WTC11 (cell line): ENCODE measurements around the gene MRPL47. TPM values are rescaled to one million over a fixed set of nuclear protein-coding genes. Genes with fewer than 3 reads are reported as not detected.

Experiments
- ATAC-seq: fragments of 200-7000 bp; cut with Tn5 transposase; 2 replicates; pipeline ENCODE4 v1.10.0; 2021; ENCODE audit warnings: mild to moderate bottlenecking, moderate library complexity
- CTCF ChIA-PET: fragments of 300-600 bp; sonication (Branson Sonifier 250); formaldehyde crosslinking; loops from one replicate; lab custom pipeline; 2021; ENCODE audit warnings: antibody characterized with exemption; lab: Charles Lee
- POLR2A ChIA-PET: fragments of 350-600 bp; sonication (Branson Sonifier 250); formaldehyde crosslinking; loops from one replicate; lab custom pipeline; 2021; ENCODE audit warnings: antibody characterized with exemption; lab: Charles Lee
- DNase-seq: peaks from one replicate; pipeline ENCODE4 v3.0.0; 2021; ENCODE audit warnings: low spot score
- H3K27ac Mint-ChIP-seq: 2 replicates; pipeline ENCODE4 v1.8.0; 2021; ENCODE audit warnings: mixed read lengths
- H3K27me3 Mint-ChIP-seq: 2 replicates; pipeline ENCODE4 v1.8.0; 2021; ENCODE audit warnings: low read depth, mild to moderate bottlenecking, moderate library complexity, mixed read lengths
- H3K36me3 Mint-ChIP-seq: 2 replicates; pipeline ENCODE4 v1.8.0; 2021; ENCODE audit warnings: mixed read lengths
- H3K4me1 Mint-ChIP-seq: 2 replicates; pipeline ENCODE4 v1.8.0; 2022; ENCODE audit warnings: mixed read lengths
- H3K4me3 Mint-ChIP-seq: 2 replicates; pipeline ENCODE4 v1.8.0; 2021; ENCODE audit warnings: mild to moderate bottlenecking, moderate library complexity, mixed read lengths
- H3K9me3 Mint-ChIP-seq: 2 replicates; pipeline ENCODE4 v1.8.0; 2021; ENCODE audit warnings: mixed read lengths
- ATF1 ChIP-seq: sonication (generic); formaldehyde crosslinking; IDR thresholded peaks from 2 replicates; pipeline ENCODE4 v1.8.1; 2023; ENCODE audit warnings: mild to moderate bottlenecking, moderate library complexity, missing genetic modification reagents
- CREM ChIP-seq: sonication (generic); formaldehyde crosslinking; IDR thresholded peaks from 2 replicates; pipeline ENCODE4 v1.8.1; 2022; ENCODE audit warnings: mild to moderate bottlenecking, missing genetic modification reagents, moderate library complexity
- ETV6 ChIP-seq: sonication (generic); formaldehyde crosslinking; IDR thresholded peaks from 2 replicates; pipeline ENCODE4 v1.8.1; 2022; ENCODE audit warnings: mild to moderate bottlenecking, missing genetic modification reagents
- FOXK1 ChIP-seq: sonication (generic); formaldehyde crosslinking; IDR thresholded peaks from 2 replicates; pipeline ENCODE4 v1.8.0; 2022; ENCODE audit warnings: mild to moderate bottlenecking, moderate library complexity, missing genetic modification reagents
- GABPB1 ChIP-seq: sonication (generic); formaldehyde crosslinking; IDR thresholded peaks from 2 replicates; pipeline ENCODE4 v1.8.1; 2023; ENCODE audit warnings: mild to moderate bottlenecking, missing genetic modification reagents
- GRHL2 ChIP-seq: fragments of 250-450 bp; sonication (Bioruptor Pico); IDR thresholded peaks from 2 replicates; pipeline ENCODE4 v1.8.0; 2022; ENCODE audit warnings: mild to moderate bottlenecking, moderate library complexity; ENCODE audit not compliant: insufficient replicate concordance, severe bottlenecking
- IRF2 ChIP-seq: sonication (generic); formaldehyde crosslinking; IDR thresholded peaks from 2 replicates; pipeline ENCODE4 v1.8.0; 2022; ENCODE audit warnings: low read depth, missing genetic modification reagents, borderline replicate concordance
- NFATC4 ChIP-seq: fragments of 250-450 bp; sonication (Bioruptor Pico); IDR thresholded peaks from 2 replicates; pipeline ENCODE4 v1.9.0; 2021; ENCODE audit warnings: mild to moderate bottlenecking
- OVOL2 ChIP-seq: fragments of 250-450 bp; sonication (Bioruptor Pico); IDR thresholded peaks from 2 replicates; pipeline ENCODE4 v1.9.0; 2021; ENCODE audit warnings: mild to moderate bottlenecking, borderline replicate concordance
- TEAD4 ChIP-seq: sonication (generic); formaldehyde crosslinking; IDR thresholded peaks from 2 replicates; pipeline ENCODE4 v1.8.0; 2022; ENCODE audit warnings: mild to moderate bottlenecking, missing genetic modification reagents
- ZBTB21 ChIP-seq: sonication (generic); formaldehyde crosslinking; IDR thresholded peaks from 2 replicates; pipeline ENCODE4 v1.8.1; 2023; ENCODE audit warnings: mild to moderate bottlenecking, missing genetic modification reagents, borderline replicate concordance
- ZNF317 ChIP-seq: sonication (generic); formaldehyde crosslinking; IDR thresholded peaks from 2 replicates; pipeline ENCODE4 v1.8.1; 2023; ENCODE audit warnings: low read depth, mild to moderate bottlenecking, moderate library complexity, missing genetic modification reagents, borderline replicate concordance
- ZNF416 ChIP-seq: fragments of 250-450 bp; sonication (Bioruptor Pico); IDR thresholded peaks from 2 replicates; pipeline ENCODE4 v1.9.0; 2021; ENCODE audit warnings: mild to moderate bottlenecking, inconsistent platforms
- ZNF671 ChIP-seq: fragments of 250-450 bp; sonication (Bioruptor Pico); IDR thresholded peaks from 2 replicates; pipeline ENCODE4 v1.8.0; 2021; ENCODE audit warnings: mild to moderate bottlenecking
- total RNA-seq: library from RNA; stranded (reverse); gene quantifications from 3 replicates; pipeline ENCODE4 v1.2.3, GENCODE V29; 2021
- TF ChIP-seq, protein P1 (sequence below): sonication (generic); formaldehyde crosslinking; IDR thresholded peaks from 2 replicates; pipeline ENCODE4 v1.8.1; 2022; ENCODE audit warnings: missing genetic modification reagents, borderline replicate concordance
- TF ChIP-seq, protein P2 (sequence below): sonication (generic); formaldehyde crosslinking; IDR thresholded peaks from 2 replicates; pipeline ENCODE4 v1.8.1; 2022; ENCODE audit warnings: mild to moderate bottlenecking, moderate library complexity, missing genetic modification reagents
- TF ChIP-seq, protein P3 (sequence below): sonication (generic); formaldehyde crosslinking; IDR thresholded peaks from 2 replicates; pipeline ENCODE4 v1.8.1; 2022; ENCODE audit warnings: low read depth, mild to moderate bottlenecking, moderate library complexity, missing genetic modification reagents, borderline replicate concordance
- TF ChIP-seq, protein P4 (sequence below): fragments of 250-450 bp; sonication (Bioruptor Pico); IDR thresholded peaks from 2 replicates; pipeline ENCODE4 v1.9.0; 2021; ENCODE audit warnings: moderate library complexity, mild to moderate bottlenecking, inconsistent platforms, borderline replicate concordance
- TF ChIP-seq, protein P5 (sequence below): sonication (generic); formaldehyde crosslinking; IDR thresholded peaks from 2 replicates; pipeline ENCODE4 v1.8.1; 2022; ENCODE audit warnings: low read depth, missing genetic modification reagents, borderline replicate concordance
- TF ChIP-seq, protein P6 (sequence below): sonication (generic); formaldehyde crosslinking; IDR thresholded peaks from 2 replicates; pipeline ENCODE4 v1.8.0; 2023; ENCODE audit warnings: mild to moderate bottlenecking, missing genetic modification reagents
- TF ChIP-seq, protein P7 (sequence below): sonication (generic); formaldehyde crosslinking; IDR thresholded peaks from 2 replicates; pipeline ENCODE4 v1.8.0; 2022; ENCODE audit warnings: mild to moderate bottlenecking, missing genetic modification reagents
- TF ChIP-seq, protein P8 (sequence below): sonication (generic); formaldehyde crosslinking; IDR thresholded peaks from 2 replicates; pipeline ENCODE4 v1.8.1; 2023; ENCODE audit warnings: mild to moderate bottlenecking, missing genetic modification reagents

The MRPL47 gene
- total RNA-seq, 1 experiment from 2014 or later: 68.9 TPM

DNA sequence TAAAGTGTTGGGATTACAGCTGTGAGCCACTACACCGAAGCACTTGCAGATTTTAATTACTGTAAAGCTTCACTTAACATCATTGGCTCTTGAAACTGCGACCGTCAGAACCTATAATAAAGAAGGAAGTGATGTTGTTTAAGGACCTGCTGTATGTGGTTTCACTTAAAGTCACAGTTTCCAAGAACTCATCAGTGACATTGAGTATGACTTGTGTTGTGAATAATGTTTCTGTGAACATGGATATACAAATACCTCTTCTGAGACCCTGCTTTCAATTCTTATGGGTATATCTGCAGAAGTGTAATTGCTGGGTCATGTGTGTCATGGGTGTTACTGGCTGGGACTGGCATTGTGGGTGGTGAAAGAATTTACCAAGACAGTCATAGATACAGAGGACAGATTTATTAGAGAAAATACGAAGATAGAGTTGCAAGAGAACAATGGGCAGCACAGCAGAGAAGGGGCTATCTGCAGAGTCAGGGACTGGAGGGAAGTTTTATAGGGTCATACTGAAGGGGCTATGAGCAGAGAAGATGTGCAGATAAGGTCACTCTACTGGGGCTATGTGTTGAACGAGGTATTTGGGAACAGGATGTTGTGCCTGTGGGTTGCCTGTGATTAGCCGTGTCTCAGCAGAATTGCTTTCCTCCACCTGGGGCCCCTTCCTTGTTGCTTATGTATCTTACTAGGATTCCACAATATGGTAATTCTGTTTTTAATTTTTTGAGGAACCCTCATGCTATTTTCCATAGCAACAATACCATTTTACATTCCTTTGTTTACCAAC lies 4.7 kb upstream of the MRPL47 start (continued):
- TF ChIP-seq, protein P1, sequence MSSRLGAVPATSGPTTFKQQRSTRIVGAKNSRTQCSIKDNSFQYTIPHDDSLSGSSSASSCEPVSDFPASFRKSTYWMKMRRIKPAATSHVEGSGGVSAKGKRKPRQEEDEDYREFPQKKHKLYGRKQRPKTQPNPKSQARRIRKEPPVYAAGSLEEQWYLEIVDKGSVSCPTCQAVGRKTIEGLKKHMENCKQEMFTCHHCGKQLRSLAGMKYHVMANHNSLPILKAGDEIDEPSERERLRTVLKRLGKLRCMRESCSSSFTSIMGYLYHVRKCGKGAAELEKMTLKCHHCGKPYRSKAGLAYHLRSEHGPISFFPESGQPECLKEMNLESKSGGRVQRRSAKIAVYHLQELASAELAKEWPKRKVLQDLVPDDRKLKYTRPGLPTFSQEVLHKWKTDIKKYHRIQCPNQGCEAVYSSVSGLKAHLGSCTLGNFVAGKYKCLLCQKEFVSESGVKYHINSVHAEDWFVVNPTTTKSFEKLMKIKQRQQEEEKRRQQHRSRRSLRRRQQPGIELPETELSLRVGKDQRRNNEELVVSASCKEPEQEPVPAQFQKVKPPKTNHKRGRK: no peak
- TF ChIP-seq, protein P2, sequence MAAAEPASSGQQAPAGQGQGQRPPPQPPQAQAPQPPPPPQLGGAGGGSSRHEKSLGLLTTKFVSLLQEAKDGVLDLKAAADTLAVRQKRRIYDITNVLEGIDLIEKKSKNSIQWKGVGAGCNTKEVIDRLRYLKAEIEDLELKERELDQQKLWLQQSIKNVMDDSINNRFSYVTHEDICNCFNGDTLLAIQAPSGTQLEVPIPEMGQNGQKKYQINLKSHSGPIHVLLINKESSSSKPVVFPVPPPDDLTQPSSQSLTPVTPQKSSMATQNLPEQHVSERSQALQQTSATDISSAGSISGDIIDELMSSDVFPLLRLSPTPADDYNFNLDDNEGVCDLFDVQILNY (CRISPR knock-in tag): no peak
- no peak for TF ChIP-seq CREM

DNA sequence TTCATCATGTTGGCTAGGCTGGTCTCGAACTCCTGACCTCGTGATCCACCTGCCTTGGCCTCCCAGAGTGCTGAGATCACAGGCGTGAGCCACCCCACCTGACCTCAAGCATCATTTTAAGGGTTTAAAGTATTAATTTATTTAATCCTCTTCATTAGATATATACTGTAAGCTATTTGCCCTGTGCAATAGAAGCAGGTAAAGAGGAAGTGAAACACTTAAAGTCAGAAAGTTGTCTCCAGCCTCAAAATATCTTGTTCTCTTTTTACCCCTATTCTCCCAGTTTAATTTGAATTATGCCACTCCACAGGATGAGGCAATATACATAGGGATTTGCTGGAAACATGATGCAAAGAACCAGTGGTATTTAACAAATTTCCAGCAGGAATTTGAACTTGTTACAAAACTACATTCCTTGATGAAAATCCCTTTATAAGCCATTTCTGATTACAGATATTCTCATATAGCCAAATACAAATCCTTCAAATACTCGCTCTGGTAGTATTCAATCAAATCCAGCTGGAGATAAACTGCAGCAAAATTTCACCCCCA lies 2.2 kb upstream of the MRPL47 start:
- H3K36me3 Mint-ChIP-seq: peaks cover 13% of the 10 kb centered on the region
- no peak for DNase-seq
- peak overlapping the region; percentile 99 for H3K4me3 Mint-ChIP-seq
- peaks cover 4% of the 10 kb centered on the region for H3K4me1 Mint-ChIP-seq
- H3K27me3 Mint-ChIP-seq: no peaks in the 10 kb centered on the region
- H3K9me3 Mint-ChIP-seq: no peaks in the 10 kb centered on the region
- H3K27ac Mint-ChIP-seq: peak overlapping the region; percentile 22; the same call in 1 of the 2 replicates
- ChIA-PET CTCF (interaction anchor here (0.6 kb wide), 1 partner anchor 459 kb away, joined by 3 read pairs; no protein-coding TSS in a partner anchor), POLR2A (no interaction called here)
- no peak for ATAC-seq
- TF ChIP-seq, protein P3, sequence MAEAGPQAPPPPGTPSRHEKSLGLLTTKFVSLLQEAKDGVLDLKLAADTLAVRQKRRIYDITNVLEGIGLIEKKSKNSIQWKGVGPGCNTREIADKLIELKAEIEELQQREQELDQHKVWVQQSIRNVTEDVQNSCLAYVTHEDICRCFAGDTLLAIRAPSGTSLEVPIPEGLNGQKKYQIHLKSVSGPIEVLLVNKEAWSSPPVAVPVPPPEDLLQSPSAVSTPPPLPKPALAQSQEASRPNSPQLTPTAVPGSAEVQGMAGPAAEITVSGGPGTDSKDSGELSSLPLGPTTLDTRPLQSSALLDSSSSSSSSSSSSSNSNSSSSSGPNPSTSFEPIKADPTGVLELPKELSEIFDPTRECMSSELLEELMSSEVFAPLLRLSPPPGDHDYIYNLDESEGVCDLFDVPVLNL: no peak
- TF ChIP-seq IRF2 (CRISPR knock-in tag) (no peak), ETV6 (CRISPR knock-in tag) (no peak), ZNF671 (CRISPR knock-in tag) (no peak), ATF1 (CRISPR knock-in tag) (no peak), OVOL2 (CRISPR knock-in tag) (no peak), TEAD4 (CRISPR knock-in tag) (no peak), GABPB1 (CRISPR knock-in tag) (no peak), ZNF416 (no peak), NFATC4 (no peak), FOXK1 (no peak), ZBTB21 (CRISPR knock-in tag) (no peak), GRHL2 (no peak), CREM (no peak), ZNF317 (no peak)
- TF ChIP-seq, protein P4, sequence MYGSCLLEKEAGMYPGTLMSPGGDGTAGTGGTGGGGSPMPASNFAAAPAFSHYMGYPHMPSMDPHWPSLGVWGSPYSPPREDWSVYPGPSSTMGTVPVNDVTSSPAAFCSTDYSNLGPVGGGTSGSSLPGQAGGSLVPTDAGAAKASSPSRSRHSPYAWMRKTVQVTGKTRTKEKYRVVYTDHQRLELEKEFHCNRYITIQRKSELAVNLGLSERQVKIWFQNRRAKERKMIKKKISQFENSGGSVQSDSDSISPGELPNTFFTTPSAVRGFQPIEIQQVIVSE (CRISPR knock-in tag): no peak
- TF ChIP-seq, protein P5, sequence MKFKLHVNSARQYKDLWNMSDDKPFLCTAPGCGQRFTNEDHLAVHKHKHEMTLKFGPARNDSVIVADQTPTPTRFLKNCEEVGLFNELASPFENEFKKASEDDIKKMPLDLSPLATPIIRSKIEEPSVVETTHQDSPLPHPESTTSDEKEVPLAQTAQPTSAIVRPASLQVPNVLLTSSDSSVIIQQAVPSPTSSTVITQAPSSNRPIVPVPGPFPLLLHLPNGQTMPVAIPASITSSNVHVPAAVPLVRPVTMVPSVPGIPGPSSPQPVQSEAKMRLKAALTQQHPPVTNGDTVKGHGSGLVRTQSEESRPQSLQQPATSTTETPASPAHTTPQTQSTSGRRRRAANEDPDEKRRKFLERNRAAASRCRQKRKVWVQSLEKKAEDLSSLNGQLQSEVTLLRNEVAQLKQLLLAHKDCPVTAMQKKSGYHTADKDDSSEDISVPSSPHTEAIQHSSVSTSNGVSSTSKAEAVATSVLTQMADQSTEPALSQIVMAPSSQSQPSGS: no peak
- TF ChIP-seq, protein P6, sequence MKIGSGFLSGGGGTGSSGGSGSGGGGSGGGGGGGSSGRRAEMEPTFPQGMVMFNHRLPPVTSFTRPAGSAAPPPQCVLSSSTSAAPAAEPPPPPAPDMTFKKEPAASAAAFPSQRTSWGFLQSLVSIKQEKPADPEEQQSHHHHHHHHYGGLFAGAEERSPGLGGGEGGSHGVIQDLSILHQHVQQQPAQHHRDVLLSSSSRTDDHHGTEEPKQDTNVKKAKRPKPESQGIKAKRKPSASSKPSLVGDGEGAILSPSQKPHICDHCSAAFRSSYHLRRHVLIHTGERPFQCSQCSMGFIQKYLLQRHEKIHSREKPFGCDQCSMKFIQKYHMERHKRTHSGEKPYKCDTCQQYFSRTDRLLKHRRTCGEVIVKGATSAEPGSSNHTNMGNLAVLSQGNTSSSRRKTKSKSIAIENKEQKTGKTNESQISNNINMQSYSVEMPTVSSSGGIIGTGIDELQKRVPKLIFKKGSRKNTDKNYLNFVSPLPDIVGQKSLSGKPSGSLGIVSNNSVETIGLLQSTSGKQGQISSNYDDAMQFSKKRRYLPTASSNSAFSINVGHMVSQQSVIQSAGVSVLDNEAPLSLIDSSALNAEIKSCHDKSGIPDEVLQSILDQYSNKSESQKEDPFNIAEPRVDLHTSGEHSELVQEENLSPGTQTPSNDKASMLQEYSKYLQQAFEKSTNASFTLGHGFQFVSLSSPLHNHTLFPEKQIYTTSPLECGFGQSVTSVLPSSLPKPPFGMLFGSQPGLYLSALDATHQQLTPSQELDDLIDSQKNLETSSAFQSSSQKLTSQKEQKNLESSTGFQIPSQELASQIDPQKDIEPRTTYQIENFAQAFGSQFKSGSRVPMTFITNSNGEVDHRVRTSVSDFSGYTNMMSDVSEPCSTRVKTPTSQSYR (CRISPR knock-in tag): no peak
- TF ChIP-seq, protein P7, sequence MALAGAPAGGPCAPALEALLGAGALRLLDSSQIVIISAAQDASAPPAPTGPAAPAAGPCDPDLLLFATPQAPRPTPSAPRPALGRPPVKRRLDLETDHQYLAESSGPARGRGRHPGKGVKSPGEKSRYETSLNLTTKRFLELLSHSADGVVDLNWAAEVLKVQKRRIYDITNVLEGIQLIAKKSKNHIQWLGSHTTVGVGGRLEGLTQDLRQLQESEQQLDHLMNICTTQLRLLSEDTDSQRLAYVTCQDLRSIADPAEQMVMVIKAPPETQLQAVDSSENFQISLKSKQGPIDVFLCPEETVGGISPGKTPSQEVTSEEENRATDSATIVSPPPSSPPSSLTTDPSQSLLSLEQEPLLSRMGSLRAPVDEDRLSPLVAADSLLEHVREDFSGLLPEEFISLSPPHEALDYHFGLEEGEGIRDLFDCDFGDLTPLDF (CRISPR knock-in tag): no peak
- TF ChIP-seq, protein P8, sequence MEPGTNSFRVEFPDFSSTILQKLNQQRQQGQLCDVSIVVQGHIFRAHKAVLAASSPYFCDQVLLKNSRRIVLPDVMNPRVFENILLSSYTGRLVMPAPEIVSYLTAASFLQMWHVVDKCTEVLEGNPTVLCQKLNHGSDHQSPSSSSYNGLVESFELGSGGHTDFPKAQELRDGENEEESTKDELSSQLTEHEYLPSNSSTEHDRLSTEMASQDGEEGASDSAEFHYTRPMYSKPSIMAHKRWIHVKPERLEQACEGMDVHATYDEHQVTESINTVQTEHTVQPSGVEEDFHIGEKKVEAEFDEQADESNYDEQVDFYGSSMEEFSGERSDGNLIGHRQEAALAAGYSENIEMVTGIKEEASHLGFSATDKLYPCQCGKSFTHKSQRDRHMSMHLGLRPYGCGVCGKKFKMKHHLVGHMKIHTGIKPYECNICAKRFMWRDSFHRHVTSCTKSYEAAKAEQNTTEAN (CRISPR knock-in tag): no peak
